IMR-90 (cell line): ENCODE measurements around the gene IWS1. TPM values are rescaled to one million over a fixed set of nuclear protein-coding genes. Genes with fewer than 3 reads are reported as not detected.

Source experiments
- ATAC-seq: fragments of 200-7000 bp; cut with Tn5 transposase; 2 replicates; pipeline ENCODE4 v1.9.1; 2020; ENCODE audit warnings: low read depth, mild to moderate bottlenecking, moderate library complexity
- BruUV-seq: library from RNA; stranded (reverse); fragments of 400-500 nt; replicated peaks from 2 replicates; lab custom pipeline; 2021; lab: Mats Ljungman, UMichigan
- CTCF ChIA-PET: fragments of 300-600 bp; formaldehyde crosslinking; extraction: SDS; loops from one replicate; lab custom pipeline; 2021; ENCODE audit warnings: antibody characterized with exemption; lab: Yijun Ruan, JAX
- POLR2A ChIA-PET: fragments of 300-600 bp; sonication (Branson Sonifier 250); formaldehyde crosslinking; loops from one replicate; lab custom pipeline; 2022; ENCODE audit warnings: antibody characterized with exemption; ENCODE audit not compliant: unreplicated experiment; lab: Charles Lee
- DNase-seq: peaks from one replicate; pipeline ENCODE4 v3.0.0; 2013
- H2AFZ ChIP-seq: replicated peaks from 2 replicates; pipeline ENCODE3; 2013; ENCODE audit warnings: low read length, mild to moderate bottlenecking; ENCODE audit not compliant: poor library complexity
- H2AK5ac ChIP-seq: 2 replicates; pipeline ENCODE4 v1.6.1; 2013; ENCODE audit warnings: low read depth, low read length, inconsistent platforms
- H2AK9ac ChIP-seq: replicated peaks from 2 replicates; pipeline ENCODE3; 2013; ENCODE audit warnings: mild to moderate bottlenecking, low read depth, low read length, moderate library complexity; ENCODE audit not compliant: poor library complexity
- H2BK120ac ChIP-seq: 2 replicates; pipeline ENCODE4 v1.6.1; 2013; ENCODE audit warnings: low read depth, low read length, inconsistent platforms
- H2BK15ac ChIP-seq: 3 replicates; pipeline ENCODE4 v1.6.1; 2013; ENCODE audit warnings: low read depth, low read length, inconsistent platforms
- H2BK20ac ChIP-seq: 2 replicates; pipeline ENCODE4 v1.6.1; 2013; ENCODE audit warnings: low read depth, mild to moderate bottlenecking, inconsistent platforms, low read length, moderate library complexity
- H2BK5ac ChIP-seq: 2 replicates; pipeline ENCODE4 v1.6.1; 2013; ENCODE audit warnings: mild to moderate bottlenecking, low read depth, low read length, inconsistent platforms; ENCODE audit not compliant: poor library complexity, severe bottlenecking
- H3K14ac ChIP-seq: replicated peaks from 2 replicates; pipeline ENCODE4 v1.6.1; 2013; ENCODE audit warnings: low read depth, low read length, inconsistent platforms
- H3K18ac ChIP-seq: 2 replicates; pipeline ENCODE4 v1.6.1; 2013; ENCODE audit warnings: low read depth, low read length, control low read depth
- H3K23ac ChIP-seq: 2 replicates; pipeline ENCODE4 v1.6.1; 2013; ENCODE audit warnings: low read depth, low read length, inconsistent platforms
- H3K27ac ChIP-seq: 2 replicates; pipeline ENCODE4 v1.5.1; 2013; ENCODE audit warnings: mild to moderate bottlenecking, control low read depth, low read length; ENCODE audit not compliant: insufficient read depth
- H3K27me3 ChIP-seq: 2 replicates; pipeline ENCODE4 v1.6.1; 2013; ENCODE audit warnings: low read length; ENCODE audit not compliant: control insufficient read depth, insufficient read depth
- H3K36me3 ChIP-seq: 2 replicates; pipeline ENCODE4 v1.6.1; 2013; ENCODE audit warnings: low read length, mixed read lengths; ENCODE audit not compliant: control insufficient read depth, insufficient read depth
- H3K4ac ChIP-seq: 2 replicates; pipeline ENCODE4 v1.6.1; 2013; ENCODE audit warnings: low read depth, low read length, inconsistent platforms
- H3K4me1 ChIP-seq: 2 replicates; pipeline ENCODE4 v1.6.1; 2013; ENCODE audit warnings: low read length, mixed read lengths; ENCODE audit not compliant: control insufficient read depth, insufficient read depth
- H3K4me2 ChIP-seq: 2 replicates; pipeline ENCODE4 v1.6.1; 2013; ENCODE audit warnings: low read depth, mild to moderate bottlenecking, control low read depth, low read length, moderate library complexity
- H3K4me3 ChIP-seq: 2 replicates; pipeline ENCODE4 v1.5.1; 2013; ENCODE audit warnings: low read depth, mild to moderate bottlenecking, control low read depth, low read length, moderate library complexity; ENCODE audit not compliant: insufficient read depth
- H3K56ac ChIP-seq: 2 replicates; pipeline ENCODE4 v1.6.1; 2013; ENCODE audit warnings: low read length, inconsistent platforms; ENCODE audit not compliant: insufficient read depth; ENCODE audit errors: extremely low read depth
- H3K79me1 ChIP-seq, 2 experiments: 2 replicates each; pipeline ENCODE4 v1.6.1; 2013; ENCODE audit warnings: low read length in 2 of 2, inconsistent platforms in 1 of 2, low read depth in 1 of 2
- H3K9ac ChIP-seq: 2 replicates; pipeline ENCODE4 v1.6.1; 2013; ENCODE audit warnings: low read depth, low read length, control low read depth
- H3K9me1 ChIP-seq: 2 replicates; pipeline ENCODE4 v1.6.1; 2013; ENCODE audit warnings: low read length, inconsistent platforms; ENCODE audit not compliant: insufficient read depth
- H3K9me3 ChIP-seq: 2 replicates; pipeline ENCODE4 v1.6.1; 2013; ENCODE audit warnings: low read length; ENCODE audit not compliant: control insufficient read depth, insufficient read depth
- H4K20me1 ChIP-seq: 2 replicates; pipeline ENCODE4 v1.6.1; 2013; ENCODE audit warnings: low read length, inconsistent platforms; ENCODE audit not compliant: insufficient read depth
- H4K5ac ChIP-seq: 2 replicates; pipeline ENCODE4 v1.6.1; 2013; ENCODE audit warnings: mild to moderate bottlenecking, low read depth, low read length, control low read depth
- H4K8ac ChIP-seq, 2 experiments: 2 replicates each; pipeline ENCODE4 v1.6.1; 2013; ENCODE audit warnings: low read depth in 2 of 2, low read length in 2 of 2, control low read depth in 1 of 2, inconsistent platforms in 1 of 2
- H4K91ac ChIP-seq: 2 replicates; pipeline ENCODE4 v1.6.1; 2013; ENCODE audit warnings: low read depth, low read length, inconsistent platforms; ENCODE audit not compliant: insufficient read depth
- MAZ ChIP-seq: IDR thresholded peaks from 2 replicates; pipeline ENCODE4 v1.6.1; 2012; ENCODE audit warnings: low read depth, mild to moderate bottlenecking, low read length, improper control_type of control experiment, moderate library complexity, borderline replicate concordance
- MXI1 ChIP-seq: IDR thresholded peaks from 2 replicates; pipeline ENCODE4 v1.6.1; 2012; ENCODE audit warnings: low read depth, mild to moderate bottlenecking, low read length, moderate library complexity, borderline replicate concordance
- WGBS, 2 experiments: methylation state at CpG; one replicate each; pipeline versions ENCODE4 v1.1.5 to v1.1.7; 2013; ENCODE audit warnings: missing lambda C conversion rate in 2 of 2; ENCODE audit not compliant: insufficient read length in 1 of 2; ENCODE audit errors: extremely low coverage in 2 of 2; 5-methylcytosine and 5-hydroxymethylcytosine counted together
- dilution Hi-C: fragments of 300-500 bp; cut with HindIII; formaldehyde crosslinking; loops from one replicate; pipeline ENCODE4 v1.14.3; 2018; ENCODE audit warnings: low sequenced_read_pairs; ENCODE audit not compliant: unreplicated experiment
- in situ Hi-C: fragments of 300-500 bp; cut with MboI; formaldehyde crosslinking; loops from 3 replicates; pipeline ENCODE4 v1.14.3; 2019; ENCODE audit warnings: low sequenced_read_pairs, inconsistent platforms, mixed read lengths
- intact Hi-C: fragments of 100-400 bp; cut with micrococcal nuclease; formaldehyde crosslinking; loops from 2 replicates; pipeline ENCODE4 v1.10.0; 2022
- polyA plus RNA-seq, 3 experiments: library from polyadenylated mRNA; depleted of rRNA; stranded (reverse); fragments of >200 nt; gene quantifications; 2 replicates each; pipeline ENCODE4 v1.2.3, GENCODE V29; 2012; ENCODE audit warnings: low replicate concordance in 1 of 3
- total RNA-seq: library from RNA; depleted of rRNA; stranded (reverse); fragments of >200 nt; gene quantifications from 2 replicates; pipeline ENCODE4 v1.2.3, GENCODE V29; 2012

Gene IWS1
- total and polyA plus RNA-seq, 2 of the 4 experiments (the other 2 are of a cell fraction) = 31.5 to 52.5 TPM

GRCh38 chr2:127552846-127553245 is 26.6 kb upstream of the IWS1 start:
- no peak for ATAC-seq
- in situ Hi-C loops = no loop called here
- Histone ChIP-seq H4K20me1 (no peaks in the 10 kb centered on the region), H3K36me3 (no peaks in the 10 kb centered on the region), H3K9ac (no peak overlapping the region), H4K91ac (no peak overlapping the region), H3K4me3 (no peak overlapping the region), H3K27ac (no peak overlapping the region), H2BK15ac (no peak overlapping the region), H2BK120ac (no peak overlapping the region), H3K9me3 (peaks cover 2% of the 10 kb centered on the region; the same call in 1 of the 2 replicates), H3K18ac (no peak overlapping the region), H3K14ac (no peak overlapping the region), H4K8ac (no peak overlapping the region), H3K79me1 (no peaks in the 10 kb centered on the region), H3K4me1 (no peaks in the 10 kb centered on the region), H2BK20ac (no peak overlapping the region), H3K9me1 (no peaks in the 10 kb centered on the region), H2AK5ac (no peak overlapping the region), H3K23ac (no peak overlapping the region), H2BK5ac (no peak overlapping the region), H3K4me2 (no peak overlapping the region), H4K5ac (no peak overlapping the region), H2AFZ (no peak overlapping the region), H3K56ac (no peak overlapping the region), H3K27me3 (peaks cover 37% of the 10 kb centered on the region), H2AK9ac (no peak overlapping the region), H3K4ac (no peak overlapping the region)
- no TSS peak for BruUV-seq
- POLR2A ChIA-PET = no interaction called here
- intact Hi-C loops = no loop called here
- TF ChIP-seq MXI1 (no peak), MAZ (no peak)
- dilution Hi-C loops = no loop called here
- CTCF ChIA-PET = no interaction called here
- no peak for DNase-seq
- WGBS, 2 experiments = no CpG with 5 or more reads among the region's 2 CpGs
